ENCODE measurements around the gene FAM131B.
A peak's percentile ranks its signal among the peaks of the same experiment; 100 is the strongest.

Gene FAM131B

GRCh38 chr7:143356414-143357050, 6.0 kb downstream of the FAM131B start:
- no peak for DNase-seq

GRCh38 chr7:143355450-143356385, 6.8 kb downstream of the FAM131B start:
- no peak for DNase-seq

GRCh38 chr7:143354965-143355364, 7.5 kb downstream of the FAM131B start:
- DNase-seq: no peak

- no peak for DNase-seq
Measured at GRCh38 chr7:143354376-143354775, 8.1 kb downstream of the FAM131B start.

GRCh38 chr7:143352531-143353002, 9.9 kb downstream of the FAM131B start:
- DNase-seq: no peak

GRCh38 chr7:143351574-143351973, 10.9 kb downstream of the FAM131B start:
- no peak for DNase-seq

GRCh38 chr7:143351060-143351459, 11.5 kb downstream of the FAM131B start:
- DNase-seq: no peak

- no peak for DNase-seq
Measured at GRCh38 chr7:143347950-143348349, 14.6 kb downstream of the FAM131B start.

GRCh38 chr7:143346018-143346417, 16.5 kb downstream of the FAM131B start:
- no peak for DNase-seq

- DNase-seq: no peak
Measured at GRCh38 chr7:143345428-143345900, 17.0 kb downstream of the FAM131B start.

- no peak for DNase-seq
Measured at GRCh38 chr7:143343596-143343995, 18.9 kb downstream of the FAM131B start.

- no peak for DNase-seq
Measured at GRCh38 chr7:143341842-143342241, 20.7 kb downstream of the FAM131B start.

- no peak for DNase-seq
Measured at GRCh38 chr7:143337216-143337615, 25.3 kb downstream of the FAM131B start.

GRCh38 chr7:143334244-143334643, 28.3 kb downstream of the FAM131B start:
- DNase-seq: no peak

GRCh38 chr7:143331179-143331801, 31.2 kb downstream of the FAM131B start:
- peak; percentile 26 for DNase-seq

- DNase-seq: no peak
Measured at GRCh38 chr7:143329471-143330170, 32.9 kb downstream of the FAM131B start.

GRCh38 chr7:143327903-143328302, 34.6 kb downstream of the FAM131B start:
- DNase-seq: no peak

GRCh38 chr7:143325240-143325639, 37.3 kb downstream of the FAM131B start:
- DNase-seq: no peak

GRCh38 chr7:143323653-143324052, 38.9 kb downstream of the FAM131B start:
- no peak for DNase-seq

- DNase-seq: no peak
Measured at GRCh38 chr7:143322760-143323633, 39.5 kb downstream of the FAM131B start.

- DNase-seq: no peak
Measured at GRCh38 chr7:143321734-143322133, 40.8 kb downstream of the FAM131B start.

- DNase-seq: no peak
Measured at GRCh38 chr7:143321242-143321641, 41.3 kb downstream of the FAM131B start.

Data from GOT3 (cell line).